K562 (cell line): ENCODE measurements around the gene AHI1. TPM values are rescaled to one million over a fixed set of nuclear protein-coding genes. Genes with fewer than 3 reads are reported as not detected.

Experiments
- ATAC-seq: fragments of 200-7000 bp; cut with Tn5 transposase; 3 replicates; pipeline ENCODE4 v1.9.1; 2020; ENCODE audit warnings: moderate library complexity
- BruUV-seq: library from RNA; stranded (reverse); fragments of 400-500 nt; replicated peaks from 2 replicates; lab custom pipeline; 2021; lab: Mats Ljungman, UMichigan
- CTCF ChIA-PET: fragments of 300-600 bp; formaldehyde crosslinking; extraction: SDS; loops from one replicate; lab custom pipeline; 2021; ENCODE audit warnings: low intra/inter-chr PET ratio; lab: Yijun Ruan, JAX
- POLR2A ChIA-PET: fragments of 300-600, 350-650 bp; sonication (Branson Sonifier 250); formaldehyde crosslinking; extraction: SDS; loops from one replicate; lab custom pipeline; 2021; ENCODE audit warnings: antibody characterized with exemption, inconsistent platforms; lab: Yijun Ruan, JAX
- DNase-seq, 4 experiments: peaks; one replicate each; pipeline versions ENCODE4 v3.0.0 to v3.0.0-alpha.2; 2011 to 2018; ENCODE audit warnings: low spot score in 3 of 4, mixed read lengths in 3 of 4; ENCODE audit errors: extremely low read depth in 1 of 4
- FAIRE-seq: peaks from 2 replicates; lab custom pipeline; 2011; peaks lifted over from hg19 to GRCh38; lab: Jason Lieb, UNC
- H2AFZ ChIP-seq: 2 replicates; pipeline ENCODE4 v1.6.0; 2011; ENCODE audit warnings: low read depth, low read length, control low read depth, inconsistent platforms
- H3K27ac ChIP-seq: fragments of 200-600 bp; 3 replicates; pipeline ENCODE4 v1.8.0; 2011; ENCODE audit warnings: low read depth, mild to moderate bottlenecking, control low read depth, inconsistent platforms, low read length, moderate library complexity, mixed read lengths; ENCODE audit errors: extremely low read depth
- H3K27me3 ChIP-seq, 2 experiments: fragments of 300-600 bp in 1 of 2; 2 replicates in 1 of 2; 3 replicates in 1 of 2; pipeline versions ENCODE4 v1.6.0 to v1.8.0; 2011; ENCODE audit warnings: inconsistent platforms in 2 of 2, low read length in 2 of 2, mild to moderate bottlenecking in 1 of 2, mixed read lengths in 1 of 2, moderate library complexity in 1 of 2; ENCODE audit not compliant: control insufficient read depth in 2 of 2, insufficient read depth in 2 of 2
- H3K36me3 ChIP-seq: fragments of 300-600 bp; 3 replicates; pipeline ENCODE4 v1.8.0; 2011; ENCODE audit warnings: mild to moderate bottlenecking, low read length, inconsistent platforms; ENCODE audit not compliant: control insufficient read depth, insufficient read depth
- H3K4me1 ChIP-seq, 2 experiments: fragments of 200-600 bp in 1 of 2; replicated peaks in 1 of 2; 2 replicates in 1 of 2; 3 replicates in 1 of 2; pipeline versions ENCODE4 v1.5.1 to v1.8.0; 2011; ENCODE audit warnings: inconsistent platforms in 2 of 2, low read length in 2 of 2, mild to moderate bottlenecking in 1 of 2, mixed read lengths in 1 of 2, moderate library complexity in 1 of 2; ENCODE audit not compliant: control insufficient read depth in 2 of 2, insufficient read depth in 2 of 2
- H3K4me2 ChIP-seq: 2 replicates; pipeline ENCODE4 v1.6.1; 2011; ENCODE audit warnings: low read length, control low read depth, inconsistent platforms, mixed read lengths; ENCODE audit not compliant: insufficient read depth
- H3K4me3 ChIP-seq: fragments of 200-600 bp; sonication (generic), shearing (Covaris generic); 2 replicates; pipeline ENCODE4 v1.5.1; 2016; ENCODE audit warnings: control low read depth, inconsistent platforms
- H3K79me2 ChIP-seq: fragments of 200-600 bp; 3 replicates; pipeline ENCODE4 v1.8.0; 2011; ENCODE audit warnings: low read length, inconsistent platforms; ENCODE audit not compliant: control insufficient read depth, insufficient read depth
- H3K9ac ChIP-seq, 2 experiments: 2 replicates each; pipeline versions ENCODE4 v1.6.0 to v1.6.1; 2011; ENCODE audit warnings: low read depth in 2 of 2, low read length in 2 of 2, control low read depth in 1 of 2, inconsistent platforms in 1 of 2, mild to moderate bottlenecking in 1 of 2, mixed read lengths in 1 of 2; ENCODE audit not compliant: insufficient read depth in 1 of 2
- H3K9me1 ChIP-seq: one replicate; pipeline ENCODE4 v1.6.0; 2011; ENCODE audit warnings: inconsistent platforms, mild to moderate bottlenecking, low read length, moderate library complexity; ENCODE audit not compliant: control insufficient read depth, insufficient read depth
- H3K9me3 ChIP-seq: replicated peaks from 2 replicates; pipeline ENCODE4 v1.5.1; 2011; ENCODE audit warnings: low read depth, low read length, inconsistent platforms; ENCODE audit not compliant: control insufficient read depth, insufficient read depth
- H4K20me1 ChIP-seq: replicated peaks from 2 replicates; pipeline ENCODE4 v1.6.1; 2011; ENCODE audit warnings: low read length, inconsistent platforms, mixed read lengths; ENCODE audit not compliant: control insufficient read depth, insufficient read depth
- CEBPB ChIP-seq: fragments of 450-650 bp; IDR thresholded peaks from 2 replicates; pipeline ENCODE4 v1.6.1; 2016; ENCODE audit warnings: missing genetic modification characterization, missing compliant biosample characterization
- ETV1 ChIP-seq: fragments of 450-650 bp; conservative IDR thresholded peaks from 2 replicates; pipeline ENCODE4 v1.6.1; 2016; ENCODE audit warnings: missing genetic modification characterization, control low read depth, low read depth, missing compliant biosample characterization
- FOXK2 ChIP-seq, 2 experiments: fragments of 450-650 bp; IDR thresholded peaks in 1 of 2; conservative IDR thresholded peaks in 1 of 2; 2 replicates each; pipeline ENCODE4 v1.6.1; 2016; ENCODE audit warnings: low read depth in 2 of 2, mild to moderate bottlenecking in 1 of 2
- GATAD2B ChIP-seq: fragments of 450-650 bp; IDR thresholded peaks from 2 replicates; pipeline ENCODE4 v1.6.1; 2017; ENCODE audit warnings: mild to moderate bottlenecking, borderline replicate concordance
- HDAC3 ChIP-seq: fragments of 450-650 bp; IDR thresholded peaks from 2 replicates; pipeline ENCODE4 v1.6.1; 2018; ENCODE audit warnings: borderline replicate concordance, mild to moderate bottlenecking, moderate library complexity; ENCODE audit not compliant: partially characterized antibody
- KDM2B ChIP-seq: fragments of 250-450 bp; sonication (Bioruptor Pico); IDR thresholded peaks from 2 replicates; pipeline ENCODE4 v1.8.0; 2021; ENCODE audit warnings: mild to moderate bottlenecking, moderate library complexity
- MNT ChIP-seq, 2 experiments: fragments of 450-650 bp; conservative IDR thresholded peaks; 2 replicates each; pipeline ENCODE4 v1.6.1; 2017; ENCODE audit warnings: mild to moderate bottlenecking in 2 of 2, moderate library complexity in 2 of 2
- NKRF ChIP-seq: fragments of 450-650 bp; IDR thresholded peaks from 2 replicates; pipeline ENCODE4 v1.6.1; 2016; ENCODE audit warnings: borderline replicate concordance
- SMARCA4 ChIP-seq: fragments of 450-650 bp; IDR thresholded peaks from 2 replicates; pipeline ENCODE4 v1.6.1; 2016
- SMARCE1 ChIP-seq: fragments of 450-650 bp; IDR thresholded peaks from 2 replicates; pipeline ENCODE4 v1.7.1; 2016; ENCODE audit warnings: mild to moderate bottlenecking
- ZBTB34 ChIP-seq: fragments of 250-450 bp; sonication (Bioruptor Pico); IDR thresholded peaks from 2 replicates; pipeline ENCODE4 v1.8.0; 2021; ENCODE audit warnings: mild to moderate bottlenecking, moderate library complexity
- ZNF282 ChIP-seq: sonication (generic); formaldehyde crosslinking; IDR thresholded peaks from 2 replicates; pipeline ENCODE4 v1.8.1; 2023; ENCODE audit warnings: missing genetic modification reagents
- ZNF740 ChIP-seq, 3 experiments: fragments of 200-800 bp in 1 of 3; sonication (Bioruptor generic) in 1 of 3; sonication (generic) in 1 of 3; formaldehyde crosslinking in 1 of 3; IDR thresholded peaks; 2 replicates each; pipeline versions ENCODE4 v1.6.1 to v1.8.0; 2016 to 2022; ENCODE audit warnings: mild to moderate bottlenecking in 2 of 3, missing compliant biosample characterization in 2 of 3, missing genetic modification characterization in 2 of 3, missing genetic modification reagents in 1 of 3
- WGBS: fragments of 100-300 bp; shearing (Covaris generic); methylation state at CpG from one replicate; pipeline ENCODE4 v1.1.6; 2016; ENCODE audit warnings: low coverage, mixed read lengths; ENCODE audit not compliant: insufficient coverage; ENCODE audit errors: missing lambda C conversion rate; 5-methylcytosine and 5-hydroxymethylcytosine counted together
- in situ Hi-C: fragments of 300-500 bp; cut with MboI; formaldehyde crosslinking; loops from 4 replicates; pipeline ENCODE4 v1.15.0; 2018; ENCODE audit warnings: inconsistent platforms, mixed read lengths
- intact Hi-C: fragments of 100-400 bp; cut with micrococcal nuclease; formaldehyde crosslinking; loops from 2 replicates; pipeline ENCODE4 v1.14.2; 2022
- polyA plus RNA-seq, 8 experiments: library from polyadenylated mRNA; depleted of rRNA in 4 of 8; stranded (reverse) in 5 of 8; unstranded in 3 of 8; fragments of >200 nt; fragmentation: Nextera tagmentation in 2 of 8; fragmentation: Illumina TruSeq in 1 of 8; extraction: Ambion mirVana in 2 of 8; extraction: Trizol in 1 of 8; gene quantifications; 2 replicates each; pipeline versions ENCODE4 v1.2.1 to v1.2.3, GENCODE V29; 2011 to 2014; ENCODE audit warnings: inconsistent platforms in 1 of 8, missing spikeins in 1 of 8
- total RNA-seq, 7 experiments: library from RNA; depleted of rRNA in 6 of 7; stranded (reverse); fragments of >200 nt in 6 of 7; fragmentation: Illumina TruSeq in 2 of 7; extraction: Trizol in 2 of 7; gene quantifications; 2 replicates each; pipeline versions ENCODE4 v1.2.1 to v1.2.3, GENCODE V29; 2011 to 2021; ENCODE audit warnings: low replicate concordance in 1 of 7

Gene AHI1
- total and polyA plus RNA-seq, 9 of the 15 experiments (the other 6 are each of a cell fraction or from before 2014, with no cell fraction given), result 24.7 to 54.9 (median 32.2) TPM

GRCh38 chr6:135499441-135500340, 2.2 kb upstream of the AHI1 start:
- FAIRE-seq, result peak; percentile 37
- no peaks in the 10 kb centered on the region for H4K20me1 ChIP-seq
- peak overlapping the region; percentile 99 for H2AFZ ChIP-seq
- H3K27me3 ChIP-seq, result no peaks in the 10 kb centered on the region
- 33% methylated on average over 5 of the region's 5 CpGs for WGBS
- no peaks in the 10 kb centered on the region for H3K9me3 ChIP-seq
- DNase-seq, result peak in 2 of 4 experiments; percentile 45 to 59
- H3K27ac ChIP-seq, result peak overlapping the region; percentile 88; the same call in 1 of the 3 replicates
- ATAC-seq, result no peak
- H3K79me2 ChIP-seq, result peaks cover 30% of the 10 kb centered on the region
- peak overlapping the region in 1 of 2 experiments; percentile 93; a peak in 2 of 4 replicates for H3K9ac ChIP-seq
- H3K4me1 ChIP-seq, result peaks cover 13 to 15% of the 10 kb centered on the region in 2 experiments
- peak overlapping the region; percentile 89 for H3K4me2 ChIP-seq
- intact Hi-C loops, result loop anchor here (5.0 to 10.0 kb wide), 2 partner anchors 47 to 815 kb away; no protein-coding TSS in a partner anchor
- peaks cover 10% of the 10 kb centered on the region; the same call in 2 of the 3 replicates for H3K36me3 ChIP-seq
- POLR2A ChIA-PET, result interaction anchor here (1.1 to 2.0 kb wide), 3 partner anchors 7 to 727 kb away, joined by 3 to 5 read pairs (median 5); no protein-coding TSS in a partner anchor
- no TSS peak for BruUV-seq
- in situ Hi-C loops, result no loop called here
- no peak overlapping the region for H3K4me3 ChIP-seq
- CTCF ChIA-PET, result no interaction called here
- no peaks in the 10 kb centered on the region for H3K9me1 ChIP-seq
- no peak for TF ChIP-seq KDM2B (CRISPR knock-in tag)
- no peak for TF ChIP-seq ZNF740 (CRISPR knock-in tag; IDR thresholded peaks at IDR 0.05)
- 0 out of 4 replicates have a peak, but pooled peaks of 1 of the 2 experiments have one; percentile 31 for TF ChIP-seq ZNF740 (tag; IDR thresholded peaks at IDR 0.05)
- no peak for TF ChIP-seq GATAD2B
- 0 out of 4 replicates have a peak, but pooled peaks of 1 of the 2 experiments have one; percentile 20 for TF ChIP-seq FOXK2 (conservative IDR thresholded peaks at IDR 0.05 in 1 of 2, IDR thresholded peaks at IDR 0.05 in 1 of 2; ENCODE audit: low read depth in 2 of 2)
- 0 out of 4 replicates have a peak, but pooled peaks of 1 of the 2 experiments have one; percentile 1 for TF ChIP-seq MNT (conservative IDR thresholded peaks at IDR 0.05)
- TF ChIP-seq ETV1 (tag), result peak; percentile 67
- TF ChIP-seq SMARCA4, result peak; percentile 52; the same call in 1 of the 2 replicates
- no peak for TF ChIP-seq NKRF
- no peak for TF ChIP-seq SMARCE1
- TF ChIP-seq HDAC3, result no peak
- no peak for TF ChIP-seq ZBTB34 (CRISPR knock-in tag)
- no peak for TF ChIP-seq ZNF282
- no peak for TF ChIP-seq CEBPB
